RPMI8226 (cell line): Measurements from ENCODE around the gene VAT1L.
A peak's percentile ranks its signal among the peaks of the same experiment; 100 is the strongest.
"Not testable (repeated sequence)": the region's sequence is repeated elsewhere in the genome, so short reads cannot be mapped to it uniquely, and the experiment has no call there.

Source experiments
- DNase-seq: peaks from one replicate; pipeline ENCODE4 v3.0.0-alpha.2; 2015

Gene VAT1L

GRCh38 chr16:77918809-77919707 lies 130.7 kb downstream of the VAT1L start:
- DNase-seq: no peak

- no peak for DNase-seq
Observed at GRCh38 chr16:77919761-77920415, 131.5 kb downstream of the VAT1L start.

GRCh38 chr16:77920984-77921383 lies 132.6 kb downstream of the VAT1L start:
- no peak for DNase-seq

GRCh38 chr16:77922228-77922754 lies 133.9 kb downstream of the VAT1L start:
- DNase-seq: no peak

GRCh38 chr16:77925531-77925930 lies 137.2 kb downstream of the VAT1L start:
- DNase-seq: no peak

GRCh38 chr16:77928096-77928495 lies 139.7 kb downstream of the VAT1L start:
- DNase-seq: no peak

GRCh38 chr16:77929004-77929403 lies 140.6 kb downstream of the VAT1L start:
- DNase-seq: no peak

- no peak for DNase-seq
Observed at GRCh38 chr16:77931058-77931457, 142.7 kb downstream of the VAT1L start.

GRCh38 chr16:77937473-77938149 lies 149.2 kb downstream of the VAT1L start:
- no peak for DNase-seq

- no peak for DNase-seq
Observed at GRCh38 chr16:77938913-77939312, 150.5 kb downstream of the VAT1L start.

GRCh38 chr16:77939968-77940367 lies 151.6 kb downstream of the VAT1L start:
- no peak for DNase-seq

- no peak for DNase-seq
Observed at GRCh38 chr16:77943801-77944200, 155.4 kb downstream of the VAT1L start.

GRCh38 chr16:77944631-77945030 lies 156.3 kb downstream of the VAT1L start:
- no peak for DNase-seq

GRCh38 chr16:77945126-77945525 lies 156.8 kb downstream of the VAT1L start:
- no peak for DNase-seq

GRCh38 chr16:77946823-77947222 lies 158.5 kb downstream of the VAT1L start:
- DNase-seq: no peak

GRCh38 chr16:77947590-77947989 lies 159.2 kb downstream of the VAT1L start:
- not testable (repeated sequence) for DNase-seq

GRCh38 chr16:77948835-77949234 lies 160.5 kb downstream of the VAT1L start:
- DNase-seq: no peak

GRCh38 chr16:77949445-77949844 lies 161.1 kb downstream of the VAT1L start:
- no peak for DNase-seq

GRCh38 chr16:77951788-77952187 lies 163.4 kb downstream of the VAT1L start:
- peak; percentile 57 for DNase-seq

GRCh38 chr16:77955127-77955526 lies 166.8 kb downstream of the VAT1L start:
- DNase-seq: no peak

- DNase-seq: no peak
Observed at GRCh38 chr16:77956231-77956630, 167.9 kb downstream of the VAT1L start.

- no peak for DNase-seq
Observed at GRCh38 chr16:77960766-77961165, 172.4 kb downstream of the VAT1L start.

- DNase-seq: no peak
Observed at GRCh38 chr16:77961814-77962213, 173.4 kb downstream of the VAT1L start.
